HG03139 (cell line): ENCODE measurements around the gene SPATS2.
A peak's percentile ranks its signal among the peaks of the same experiment; 100 is the strongest.
"Not testable (repeated sequence)": the region's sequence is repeated elsewhere in the genome, so short reads cannot be mapped to it uniquely, and the experiment has no call there.

Source experiments
- ATAC-seq: cut with Tn5 transposase; IDR thresholded peaks from one replicate; pipeline ENCODE4 v1.9.1; 2021; ENCODE audit not compliant: unreplicated experiment

Gene SPATS2

GRCh38 chr12:49367381-49368239 is at the start of gene SPATS2:
SPATS2 (plus strand) TSS chr12:49367462; CDS start chr12:49461013, 93,551 bp downstream.
- no peak for ATAC-seq

GRCh38 chr12:49320411-49321103 is 46.7 kb upstream of the SPATS2 start:
- ATAC-seq, result not testable (repeated sequence)

- no peak for ATAC-seq
Observed at GRCh38 chr12:49322367-49322707, 44.9 kb upstream of the SPATS2 start.

GRCh38 chr12:49322708-49323523 is 44.3 kb upstream of the SPATS2 start, which contains the start of gene TROAP:
TROAP (plus strand) TSS chr12:49323255; CDS start chr12:49323609, 354 bp downstream.
- peak; percentile 97 for ATAC-seq

GRCh38 chr12:49323524-49324097 is 43.7 kb upstream of the SPATS2 start:
- no peak for ATAC-seq

- ATAC-seq, result no peak
Observed at GRCh38 chr12:49325606-49326005, 41.7 kb upstream of the SPATS2 start.

- no peak for ATAC-seq
Observed at GRCh38 chr12:49327368-49327767, 39.9 kb upstream of the SPATS2 start.

GRCh38 chr12:49327887-49328286 is 39.4 kb upstream of the SPATS2 start:
- no peak for ATAC-seq

GRCh38 chr12:49328816-49329215 is 38.4 kb upstream of the SPATS2 start:
- ATAC-seq, result no peak

GRCh38 chr12:49330032-49330619 is 37.1 kb upstream of the SPATS2 start:
- ATAC-seq, result no peak

- ATAC-seq, result no peak
Observed at GRCh38 chr12:49330631-49331379, 36.5 kb upstream of the SPATS2 start.

GRCh38 chr12:49331380-49332222 is 35.7 kb upstream of the SPATS2 start:
- ATAC-seq, result no peak

GRCh38 chr12:49332441-49332861 is 34.8 kb upstream of the SPATS2 start:
- no peak for ATAC-seq

- no peak for ATAC-seq
Observed at GRCh38 chr12:49332891-49333371, 34.3 kb upstream of the SPATS2 start.

GRCh38 chr12:49333778-49334177 is 33.5 kb upstream of the SPATS2 start:
- not testable (repeated sequence) for ATAC-seq

GRCh38 chr12:49334226-49334625 is 33.0 kb upstream of the SPATS2 start:
- ATAC-seq, result no peak

- no peak for ATAC-seq
Observed at GRCh38 chr12:49334681-49335080, 32.6 kb upstream of the SPATS2 start.

GRCh38 chr12:49335118-49335954 is 31.9 kb upstream of the SPATS2 start:
- ATAC-seq, result no peak
